ENCODE data around the gene ZC3H10. TPM values are rescaled to one million over a fixed set of nuclear protein-coding genes. Genes with fewer than 3 reads are reported as not detected.

Gene ZC3H10
- total RNA-seq, 1 experiment from 2014 or later, result 11.3 TPM

DNA sequence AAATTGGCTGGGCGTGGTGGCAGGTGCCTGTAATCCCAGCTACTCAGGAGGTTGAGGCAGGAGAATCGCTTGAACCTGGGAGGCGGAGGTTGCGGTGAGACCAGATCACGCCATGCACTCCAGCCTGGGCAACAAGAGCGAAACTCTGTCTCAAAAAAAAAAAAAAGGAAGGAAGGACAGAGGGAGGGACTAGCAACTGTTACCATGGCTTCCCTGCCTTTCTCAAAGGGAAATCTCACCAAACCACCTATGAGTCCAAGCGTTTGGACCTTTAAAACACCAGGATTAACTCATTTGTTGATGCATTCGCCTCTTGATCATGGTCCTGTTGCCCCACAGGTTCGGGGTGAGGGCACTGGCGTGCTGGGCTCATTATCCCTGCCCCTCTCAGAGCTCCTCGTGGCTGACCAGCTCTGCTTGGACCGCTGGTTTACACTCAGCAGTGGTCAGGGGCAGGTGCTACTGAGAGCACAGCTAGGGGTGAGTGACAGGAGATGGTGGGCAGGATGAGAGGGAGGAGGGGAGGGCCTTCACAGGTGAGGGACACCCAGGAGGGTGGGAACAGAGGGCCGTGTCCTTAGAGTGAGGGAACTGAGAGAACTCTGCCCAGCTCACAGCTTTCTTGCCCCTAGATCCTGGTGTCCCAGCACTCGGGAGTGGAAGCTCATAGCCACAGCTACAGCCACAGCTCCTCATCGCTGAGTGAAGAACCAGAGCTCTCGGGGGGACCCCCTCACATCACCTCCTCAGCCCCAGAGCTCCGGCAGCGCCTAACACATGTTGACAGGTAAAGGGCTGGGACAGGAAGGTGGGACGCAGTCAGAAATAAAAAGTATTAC, 24.1 kb downstream of the ZC3H10 start:
- no peak for ATAC-seq
- CTCF ChIA-PET, result interaction anchor here (0.8 to 1.4 kb wide), 4 partner anchors 9 to 64 kb away, joined by 3 to 6 read pairs (median 4); partner anchors contain the start of genes ESYT1 and SMARCC2
- Mint-ChIP-seq H3K4me1 (no peaks in the 10 kb centered on the region), H3K9me3 (peaks cover 12% of the 10 kb centered on the region), H3K27ac (no peak overlapping the region), H3K4me3 (no peak overlapping the region), H3K36me3 (peaks cover 80% of the 10 kb centered on the region), H3K27me3 (ENCODE audit: low read depth) (no peaks in the 10 kb centered on the region)
- POLR2A ChIA-PET, result interaction anchor here (1.5 to 1.6 kb wide), 2 partner anchors 17 to 24 kb away, joined by 4 read pairs; partner anchors contain the start of gene ZC3H10
- no peak for DNase-seq (ENCODE audit: low spot score)
- no peak for TF ChIP-seq NR2C2 (CRISPR knock-in tag; IDR thresholded peaks at IDR 0.05)

DNA sequence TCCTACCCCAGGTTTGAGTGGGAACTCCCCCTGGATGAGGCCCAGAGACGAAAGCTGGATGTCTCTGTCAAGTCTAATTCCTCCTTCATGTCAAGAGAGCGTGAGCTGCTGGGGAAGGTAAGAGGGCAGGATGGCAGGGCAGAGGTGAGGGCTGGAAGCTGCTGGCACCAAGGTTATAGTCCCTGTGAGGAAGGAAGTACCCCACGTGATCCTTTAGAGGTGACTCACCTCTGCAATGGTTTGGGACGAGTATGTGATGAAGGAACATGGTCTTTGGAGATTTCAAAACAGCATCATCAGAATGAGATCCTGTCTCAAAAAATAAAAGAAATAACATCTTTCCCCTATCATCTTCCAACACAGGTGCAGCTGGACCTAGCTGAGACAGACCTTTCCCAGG, 25.2 kb downstream of the ZC3H10 start:
- Mint-ChIP-seq H3K36me3 (peaks cover 69% of the 10 kb centered on the region), H3K4me1 (no peaks in the 10 kb centered on the region), H3K4me3 (no peak overlapping the region), H3K27ac (no peak overlapping the region), H3K9me3 (peaks cover 12% of the 10 kb centered on the region), H3K27me3 (ENCODE audit: low read depth) (no peaks in the 10 kb centered on the region)
- TF ChIP-seq, protein P1, sequence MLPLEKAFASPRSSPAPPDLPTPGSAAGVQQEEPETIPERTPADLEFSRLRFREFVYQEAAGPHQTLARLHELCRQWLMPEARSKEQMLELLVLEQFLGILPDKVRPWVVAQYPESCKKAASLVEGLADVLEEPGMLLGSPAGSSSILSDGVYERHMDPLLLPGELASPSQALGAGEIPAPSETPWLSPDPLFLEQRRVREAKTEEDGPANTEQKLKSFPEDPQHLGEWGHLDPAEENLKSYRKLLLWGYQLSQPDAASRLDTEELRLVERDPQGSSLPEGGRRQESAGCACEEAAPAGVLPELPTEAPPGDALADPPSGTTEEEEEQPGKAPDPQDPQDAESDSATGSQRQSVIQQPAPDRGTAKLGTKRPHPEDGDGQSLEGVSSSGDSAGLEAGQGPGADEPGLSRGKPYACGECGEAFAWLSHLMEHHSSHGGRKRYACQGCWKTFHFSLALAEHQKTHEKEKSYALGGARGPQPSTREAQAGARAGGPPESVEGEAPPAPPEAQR (CRISPR knock-in tag; IDR thresholded peaks at IDR 0.05), result no peak
- TF ChIP-seq, protein P2, sequence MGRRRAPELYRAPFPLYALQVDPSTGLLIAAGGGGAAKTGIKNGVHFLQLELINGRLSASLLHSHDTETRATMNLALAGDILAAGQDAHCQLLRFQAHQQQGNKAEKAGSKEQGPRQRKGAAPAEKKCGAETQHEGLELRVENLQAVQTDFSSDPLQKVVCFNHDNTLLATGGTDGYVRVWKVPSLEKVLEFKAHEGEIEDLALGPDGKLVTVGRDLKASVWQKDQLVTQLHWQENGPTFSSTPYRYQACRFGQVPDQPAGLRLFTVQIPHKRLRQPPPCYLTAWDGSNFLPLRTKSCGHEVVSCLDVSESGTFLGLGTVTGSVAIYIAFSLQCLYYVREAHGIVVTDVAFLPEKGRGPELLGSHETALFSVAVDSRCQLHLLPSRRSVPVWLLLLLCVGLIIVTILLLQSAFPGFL (CRISPR knock-in tag; IDR thresholded peaks at IDR 0.05; ENCODE audit: borderline replicate concordance), result no peak
- TF ChIP-seq, protein P3, sequence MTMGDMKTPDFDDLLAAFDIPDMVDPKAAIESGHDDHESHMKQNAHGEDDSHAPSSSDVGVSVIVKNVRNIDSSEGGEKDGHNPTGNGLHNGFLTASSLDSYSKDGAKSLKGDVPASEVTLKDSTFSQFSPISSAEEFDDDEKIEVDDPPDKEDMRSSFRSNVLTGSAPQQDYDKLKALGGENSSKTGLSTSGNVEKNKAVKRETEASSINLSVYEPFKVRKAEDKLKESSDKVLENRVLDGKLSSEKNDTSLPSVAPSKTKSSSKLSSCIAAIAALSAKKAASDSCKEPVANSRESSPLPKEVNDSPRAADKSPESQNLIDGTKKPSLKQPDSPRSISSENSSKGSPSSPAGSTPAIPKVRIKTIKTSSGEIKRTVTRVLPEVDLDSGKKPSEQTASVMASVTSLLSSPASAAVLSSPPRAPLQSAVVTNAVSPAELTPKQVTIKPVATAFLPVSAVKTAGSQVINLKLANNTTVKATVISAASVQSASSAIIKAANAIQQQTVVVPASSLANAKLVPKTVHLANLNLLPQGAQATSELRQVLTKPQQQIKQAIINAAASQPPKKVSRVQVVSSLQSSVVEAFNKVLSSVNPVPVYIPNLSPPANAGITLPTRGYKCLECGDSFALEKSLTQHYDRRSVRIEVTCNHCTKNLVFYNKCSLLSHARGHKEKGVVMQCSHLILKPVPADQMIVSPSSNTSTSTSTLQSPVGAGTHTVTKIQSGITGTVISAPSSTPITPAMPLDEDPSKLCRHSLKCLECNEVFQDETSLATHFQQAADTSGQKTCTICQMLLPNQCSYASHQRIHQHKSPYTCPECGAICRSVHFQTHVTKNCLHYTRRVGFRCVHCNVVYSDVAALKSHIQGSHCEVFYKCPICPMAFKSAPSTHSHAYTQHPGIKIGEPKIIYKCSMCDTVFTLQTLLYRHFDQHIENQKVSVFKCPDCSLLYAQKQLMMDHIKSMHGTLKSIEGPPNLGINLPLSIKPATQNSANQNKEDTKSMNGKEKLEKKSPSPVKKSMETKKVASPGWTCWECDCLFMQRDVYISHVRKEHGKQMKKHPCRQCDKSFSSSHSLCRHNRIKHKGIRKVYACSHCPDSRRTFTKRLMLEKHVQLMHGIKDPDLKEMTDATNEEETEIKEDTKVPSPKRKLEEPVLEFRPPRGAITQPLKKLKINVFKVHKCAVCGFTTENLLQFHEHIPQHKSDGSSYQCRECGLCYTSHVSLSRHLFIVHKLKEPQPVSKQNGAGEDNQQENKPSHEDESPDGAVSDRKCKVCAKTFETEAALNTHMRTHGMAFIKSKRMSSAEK (CRISPR knock-in tag; IDR thresholded peaks at IDR 0.05; ENCODE audit: borderline replicate concordance), result no peak
- TF ChIP-seq, protein P4, sequence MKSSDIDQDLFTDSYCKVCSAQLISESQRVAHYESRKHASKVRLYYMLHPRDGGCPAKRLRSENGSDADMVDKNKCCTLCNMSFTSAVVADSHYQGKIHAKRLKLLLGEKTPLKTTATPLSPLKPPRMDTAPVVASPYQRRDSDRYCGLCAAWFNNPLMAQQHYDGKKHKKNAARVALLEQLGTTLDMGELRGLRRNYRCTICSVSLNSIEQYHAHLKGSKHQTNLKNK (CRISPR knock-in tag; IDR thresholded peaks at IDR 0.05), result no peak
- TF ChIP-seq NFYB (CRISPR knock-in tag; conservative IDR thresholded peaks at IDR 0.05; ENCODE audit: low read depth), result no peak
- TF ChIP-seq, protein P5, sequence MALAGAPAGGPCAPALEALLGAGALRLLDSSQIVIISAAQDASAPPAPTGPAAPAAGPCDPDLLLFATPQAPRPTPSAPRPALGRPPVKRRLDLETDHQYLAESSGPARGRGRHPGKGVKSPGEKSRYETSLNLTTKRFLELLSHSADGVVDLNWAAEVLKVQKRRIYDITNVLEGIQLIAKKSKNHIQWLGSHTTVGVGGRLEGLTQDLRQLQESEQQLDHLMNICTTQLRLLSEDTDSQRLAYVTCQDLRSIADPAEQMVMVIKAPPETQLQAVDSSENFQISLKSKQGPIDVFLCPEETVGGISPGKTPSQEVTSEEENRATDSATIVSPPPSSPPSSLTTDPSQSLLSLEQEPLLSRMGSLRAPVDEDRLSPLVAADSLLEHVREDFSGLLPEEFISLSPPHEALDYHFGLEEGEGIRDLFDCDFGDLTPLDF (CRISPR knock-in tag; IDR thresholded peaks at IDR 0.05), result no peak
- TF ChIP-seq NR1H2 (CRISPR knock-in tag; IDR thresholded peaks at IDR 0.05), result no peak
- DNase-seq (ENCODE audit: low spot score), result no peak
- ATAC-seq, result no peak
- ChIA-PET POLR2A (interaction anchor here (1.5 to 1.6 kb wide), 2 partner anchors 16 to 25 kb away, joined by 4 read pairs; partner anchors contain the start of gene ZC3H10), CTCF (interaction anchor here (1.4 kb wide), 1 partner anchor 8 kb away, joined by 6 read pairs; no protein-coding TSS in a partner anchor)

DNA sequence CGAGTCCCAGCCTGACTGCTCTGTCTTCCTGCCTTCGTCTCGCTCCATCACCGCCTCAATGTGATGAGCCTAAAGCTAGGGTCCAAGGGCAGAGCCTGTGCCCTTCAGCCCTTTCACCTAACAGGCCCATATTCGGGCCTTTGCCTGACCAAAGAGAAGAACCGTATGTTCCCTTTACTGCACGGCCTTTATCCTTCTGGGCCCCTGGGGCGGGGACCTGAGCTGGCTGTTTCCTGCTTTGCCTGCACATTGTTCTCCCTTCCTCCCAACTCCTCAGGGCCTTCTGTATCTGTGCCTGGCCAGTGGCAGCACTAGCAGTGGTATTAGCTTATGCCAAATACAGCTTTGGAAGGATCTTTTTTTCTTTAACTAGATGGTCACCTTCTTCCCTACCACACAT, 25.8 kb downstream of the ZC3H10 start:
- Mint-ChIP-seq H3K27ac (no peak overlapping the region), H3K27me3 (ENCODE audit: low read depth) (no peaks in the 10 kb centered on the region), H3K36me3 (peaks cover 63% of the 10 kb centered on the region), H3K4me1 (no peaks in the 10 kb centered on the region), H3K9me3 (peaks cover 9% of the 10 kb centered on the region), H3K4me3 (no peak overlapping the region)
- ChIA-PET CTCF (interaction anchor here (1.0 kb wide), 1 partner anchor 19 kb away, joined by 4 read pairs; no protein-coding TSS in a partner anchor), POLR2A (no interaction called here)
- ATAC-seq (no peak), DNase-seq (ENCODE audit: low spot score) (no peak)
- TF ChIP-seq ZNF671 (CRISPR knock-in tag; IDR thresholded peaks at IDR 0.05) (no peak), ZNF416 (CRISPR knock-in tag; IDR thresholded peaks at IDR 0.05) (no peak), TEAD1 (CRISPR knock-in tag; IDR thresholded peaks at IDR 0.05) (no peak), NR3C1 (CRISPR knock-in tag; conservative IDR thresholded peaks at IDR 0.05; ENCODE audit: low read depth) (no peak), MXD4 (CRISPR knock-in tag; IDR thresholded peaks at IDR 0.05; ENCODE audit: borderline replicate concordance) (no peak)
- TF ChIP-seq, protein P4 (CRISPR knock-in tag; IDR thresholded peaks at IDR 0.05), result no peak
- TF ChIP-seq, protein P6, sequence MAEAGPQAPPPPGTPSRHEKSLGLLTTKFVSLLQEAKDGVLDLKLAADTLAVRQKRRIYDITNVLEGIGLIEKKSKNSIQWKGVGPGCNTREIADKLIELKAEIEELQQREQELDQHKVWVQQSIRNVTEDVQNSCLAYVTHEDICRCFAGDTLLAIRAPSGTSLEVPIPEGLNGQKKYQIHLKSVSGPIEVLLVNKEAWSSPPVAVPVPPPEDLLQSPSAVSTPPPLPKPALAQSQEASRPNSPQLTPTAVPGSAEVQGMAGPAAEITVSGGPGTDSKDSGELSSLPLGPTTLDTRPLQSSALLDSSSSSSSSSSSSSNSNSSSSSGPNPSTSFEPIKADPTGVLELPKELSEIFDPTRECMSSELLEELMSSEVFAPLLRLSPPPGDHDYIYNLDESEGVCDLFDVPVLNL (CRISPR knock-in tag; IDR thresholded peaks at IDR 0.05; ENCODE audit: borderline replicate concordance, low read depth), result no peak
- TF ChIP-seq, protein P7, sequence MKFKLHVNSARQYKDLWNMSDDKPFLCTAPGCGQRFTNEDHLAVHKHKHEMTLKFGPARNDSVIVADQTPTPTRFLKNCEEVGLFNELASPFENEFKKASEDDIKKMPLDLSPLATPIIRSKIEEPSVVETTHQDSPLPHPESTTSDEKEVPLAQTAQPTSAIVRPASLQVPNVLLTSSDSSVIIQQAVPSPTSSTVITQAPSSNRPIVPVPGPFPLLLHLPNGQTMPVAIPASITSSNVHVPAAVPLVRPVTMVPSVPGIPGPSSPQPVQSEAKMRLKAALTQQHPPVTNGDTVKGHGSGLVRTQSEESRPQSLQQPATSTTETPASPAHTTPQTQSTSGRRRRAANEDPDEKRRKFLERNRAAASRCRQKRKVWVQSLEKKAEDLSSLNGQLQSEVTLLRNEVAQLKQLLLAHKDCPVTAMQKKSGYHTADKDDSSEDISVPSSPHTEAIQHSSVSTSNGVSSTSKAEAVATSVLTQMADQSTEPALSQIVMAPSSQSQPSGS (CRISPR knock-in tag; IDR thresholded peaks at IDR 0.05; ENCODE audit: borderline replicate concordance, low read depth), result no peak

Measured in WTC11 (cell line).